ENCODE results near the gene AP3D1. TPM values are rescaled to one million over a fixed set of nuclear protein-coding genes. Genes with fewer than 3 reads are reported as not detected.

The AP3D1 gene
- total RNA-seq, 1 donor from 2014 or later = 115 TPM

DNA sequence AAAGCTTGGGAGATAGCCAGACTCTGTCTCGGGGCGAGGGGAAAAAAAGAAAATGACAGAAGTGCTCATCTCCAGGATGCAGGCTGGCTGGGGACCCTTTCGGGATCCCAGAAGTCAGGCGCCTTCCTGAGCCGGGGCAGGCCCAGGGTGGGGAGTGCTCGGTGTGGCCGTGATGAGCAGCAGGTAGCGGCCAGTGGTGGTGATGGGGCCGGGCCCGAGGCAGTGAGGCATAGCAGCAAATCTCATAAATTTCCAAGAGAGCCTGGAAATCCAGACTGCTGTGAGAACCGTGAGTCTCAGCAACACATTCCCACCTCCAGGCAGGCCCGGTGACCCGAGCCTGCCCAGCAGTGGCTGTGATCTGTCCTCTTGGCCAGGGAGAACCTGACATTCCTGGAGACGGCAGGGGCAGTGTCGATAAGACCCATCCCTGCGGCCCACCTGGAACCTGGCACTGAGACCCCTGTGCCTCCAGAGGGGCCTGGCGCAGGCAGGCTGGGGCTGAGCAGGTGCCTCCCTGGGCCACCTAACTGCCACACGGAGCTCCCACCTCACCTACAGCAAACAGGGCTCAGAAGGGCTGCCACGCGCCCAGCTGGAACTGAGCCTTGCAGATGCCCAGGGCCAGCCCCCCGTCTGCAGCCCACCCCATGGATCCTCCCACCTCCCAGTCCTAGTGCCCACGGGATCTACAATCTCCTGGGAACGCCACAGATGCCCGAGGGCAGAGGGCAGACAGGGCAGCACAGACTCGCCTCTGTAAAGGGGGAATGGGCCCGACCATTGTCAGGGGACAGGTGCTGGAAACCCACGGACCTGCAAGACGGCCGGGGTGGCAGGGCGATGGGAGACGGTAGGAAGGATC lies 31.2 kb downstream of the AP3D1 start:
- peaks cover 25% of the 10 kb centered on the region for H3K36me3 Mint-ChIP-seq
- H3K27ac Mint-ChIP-seq = no peak overlapping the region
- no peaks in the 10 kb centered on the region for H3K27me3 Mint-ChIP-seq (ENCODE audit: low read depth)
- TF ChIP-seq, protein P1, sequence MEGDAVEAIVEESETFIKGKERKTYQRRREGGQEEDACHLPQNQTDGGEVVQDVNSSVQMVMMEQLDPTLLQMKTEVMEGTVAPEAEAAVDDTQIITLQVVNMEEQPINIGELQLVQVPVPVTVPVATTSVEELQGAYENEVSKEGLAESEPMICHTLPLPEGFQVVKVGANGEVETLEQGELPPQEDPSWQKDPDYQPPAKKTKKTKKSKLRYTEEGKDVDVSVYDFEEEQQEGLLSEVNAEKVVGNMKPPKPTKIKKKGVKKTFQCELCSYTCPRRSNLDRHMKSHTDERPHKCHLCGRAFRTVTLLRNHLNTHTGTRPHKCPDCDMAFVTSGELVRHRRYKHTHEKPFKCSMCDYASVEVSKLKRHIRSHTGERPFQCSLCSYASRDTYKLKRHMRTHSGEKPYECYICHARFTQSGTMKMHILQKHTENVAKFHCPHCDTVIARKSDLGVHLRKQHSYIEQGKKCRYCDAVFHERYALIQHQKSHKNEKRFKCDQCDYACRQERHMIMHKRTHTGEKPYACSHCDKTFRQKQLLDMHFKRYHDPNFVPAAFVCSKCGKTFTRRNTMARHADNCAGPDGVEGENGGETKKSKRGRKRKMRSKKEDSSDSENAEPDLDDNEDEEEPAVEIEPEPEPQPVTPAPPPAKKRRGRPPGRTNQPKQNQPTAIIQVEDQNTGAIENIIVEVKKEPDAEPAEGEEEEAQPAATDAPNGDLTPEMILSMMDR (IDR thresholded peaks at IDR 0.05; ENCODE audit: unreplicated experiment) = no peak
- no peaks in the 10 kb centered on the region for H3K9me3 Mint-ChIP-seq
- no peaks in the 10 kb centered on the region for H3K4me1 Mint-ChIP-seq
- no peak overlapping the region for H3K4me3 Mint-ChIP-seq
- no peak for DNase-seq (ENCODE audit: low spot score in 2 of 2, unreplicated experiment in 2 of 2)

DNA sequence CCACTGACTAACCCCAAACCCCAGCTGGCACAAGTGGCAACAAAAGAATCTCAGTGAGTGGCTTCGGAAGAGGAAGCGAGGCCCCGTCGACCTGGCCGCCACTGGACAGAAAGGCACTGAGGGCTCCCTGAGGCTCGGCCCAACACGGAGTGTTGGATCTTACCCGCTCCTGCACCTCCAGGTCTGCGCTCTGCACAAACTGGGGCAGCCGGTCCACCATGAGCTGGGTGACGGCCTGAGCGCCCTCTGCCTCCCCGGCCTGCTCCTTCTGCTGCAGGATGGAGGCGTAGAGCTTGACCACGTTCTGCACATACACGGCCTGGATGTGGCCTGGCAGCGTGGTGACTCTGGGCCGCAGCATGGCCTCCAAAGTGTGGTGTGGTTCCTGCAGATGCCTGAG lies 32.9 kb downstream of the AP3D1 start:
- no peak overlapping the region for H3K4me3 Mint-ChIP-seq
- H3K4me1 Mint-ChIP-seq = no peaks in the 10 kb centered on the region
- TF ChIP-seq, protein P1 (IDR thresholded peaks at IDR 0.05; ENCODE audit: unreplicated experiment) = no peak
- H3K36me3 Mint-ChIP-seq = peaks cover 35% of the 10 kb centered on the region
- no peak overlapping the region for H3K27ac Mint-ChIP-seq
- no peaks in the 10 kb centered on the region for H3K9me3 Mint-ChIP-seq
- no peaks in the 10 kb centered on the region for H3K27me3 Mint-ChIP-seq (ENCODE audit: low read depth)
- DNase-seq (ENCODE audit: low spot score in 2 of 2, unreplicated experiment in 2 of 2) = no peak

DNA sequence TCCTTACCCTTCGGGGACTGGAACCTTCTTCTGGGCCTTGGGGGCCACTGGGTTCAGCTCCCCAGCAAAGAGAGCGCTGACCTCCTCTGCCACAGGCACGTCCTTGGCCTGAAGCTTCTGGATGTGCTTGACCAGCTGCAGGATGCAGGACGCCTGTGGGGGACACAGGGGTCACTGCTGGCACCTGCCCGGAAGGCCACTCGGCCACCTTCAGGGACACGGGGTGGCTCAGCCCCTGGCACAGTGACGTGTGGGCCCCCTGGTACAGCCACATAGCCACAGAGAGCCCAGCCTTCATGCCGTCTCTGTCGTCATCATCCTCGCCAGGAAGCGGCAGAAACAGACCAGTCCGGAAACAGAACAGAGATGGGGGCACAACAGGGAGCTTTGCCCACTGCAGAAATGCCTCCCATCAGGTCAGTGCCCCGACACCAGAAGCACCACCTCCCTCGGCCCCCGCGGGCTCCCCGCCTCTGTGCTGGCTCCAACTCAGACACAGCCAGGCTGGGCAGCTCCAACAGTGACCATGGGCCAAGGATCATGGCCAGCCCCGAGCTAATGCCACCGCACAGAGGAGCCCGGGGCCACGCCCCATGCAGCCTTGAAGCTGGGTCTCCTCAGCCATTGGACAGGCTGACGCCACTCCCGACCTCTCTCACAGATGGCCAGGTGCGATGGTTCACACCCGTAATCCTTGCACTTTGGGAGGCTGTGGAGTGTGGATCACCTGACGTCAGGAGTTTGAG lies 34.0 kb downstream of the AP3D1 start:
- DNase-seq (ENCODE audit: low spot score in 2 of 2, unreplicated experiment in 2 of 2) = no peak
- no peaks in the 10 kb centered on the region for H3K4me1 Mint-ChIP-seq
- no peaks in the 10 kb centered on the region for H3K9me3 Mint-ChIP-seq
- TF ChIP-seq, protein P1 (IDR thresholded peaks at IDR 0.05; ENCODE audit: unreplicated experiment) = no peak
- no peak overlapping the region for H3K27ac Mint-ChIP-seq
- no peak overlapping the region for H3K4me3 Mint-ChIP-seq
- no peaks in the 10 kb centered on the region for H3K27me3 Mint-ChIP-seq (ENCODE audit: low read depth)
- peaks cover 36% of the 10 kb centered on the region for H3K36me3 Mint-ChIP-seq

DNA sequence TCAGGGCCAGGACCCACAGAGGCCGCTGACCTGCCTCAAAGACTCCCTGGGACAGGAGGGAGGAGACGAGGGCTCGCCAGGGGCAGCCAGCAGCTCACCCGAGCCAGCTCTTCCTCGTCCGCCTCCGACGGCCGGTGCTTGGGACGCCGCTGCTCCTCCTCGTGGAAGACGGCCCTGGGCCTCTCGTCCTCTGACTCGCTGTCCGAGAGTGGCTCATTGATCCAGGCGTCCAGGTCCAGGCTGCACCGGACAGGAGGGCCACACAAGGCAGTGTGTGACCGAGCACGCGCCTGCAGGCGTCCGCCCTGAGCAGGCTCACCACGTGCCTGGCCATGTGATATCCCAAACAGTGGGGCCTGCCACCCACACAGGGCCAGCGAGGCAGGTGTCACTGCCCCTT lies 34.9 kb downstream of the AP3D1 start:
- Mint-ChIP-seq H3K27ac (no peak overlapping the region), H3K27me3 (ENCODE audit: low read depth) (no peaks in the 10 kb centered on the region), H3K36me3 (peaks cover 39% of the 10 kb centered on the region), H3K9me3 (no peaks in the 10 kb centered on the region), H3K4me3 (no peak overlapping the region), H3K4me1 (no peaks in the 10 kb centered on the region)
- TF ChIP-seq, protein P1 (IDR thresholded peaks at IDR 0.05; ENCODE audit: unreplicated experiment) = no peak
- no peak for DNase-seq (ENCODE audit: low spot score in 2 of 2, unreplicated experiment in 2 of 2)

DNA sequence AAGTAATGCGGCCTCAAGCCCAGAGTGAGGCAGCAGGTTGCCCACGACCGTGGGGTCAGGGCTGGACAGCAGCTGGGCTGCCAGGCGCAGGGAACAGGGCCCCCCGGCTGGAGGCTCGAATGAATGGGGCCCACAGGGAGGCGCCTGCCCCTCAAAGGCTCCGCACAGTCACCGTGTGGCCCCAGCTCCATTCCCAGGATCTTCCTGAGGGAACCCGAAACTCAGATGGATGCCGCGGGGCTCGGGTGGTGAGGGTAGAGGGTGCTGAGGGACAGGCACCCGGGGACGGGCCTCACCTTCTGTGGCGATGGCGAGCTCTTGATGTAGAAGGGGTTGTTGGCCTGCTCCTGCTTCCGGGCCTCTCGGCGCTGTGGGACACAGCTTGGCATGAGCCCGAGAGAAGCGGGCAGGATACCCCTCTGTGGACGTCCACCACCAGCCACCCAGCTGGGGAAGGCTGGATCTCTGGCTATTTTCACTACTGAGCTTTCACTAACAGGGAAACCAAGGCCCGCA lies 35.4 kb downstream of the AP3D1 start:
- peaks cover 34% of the 10 kb centered on the region for H3K36me3 Mint-ChIP-seq
- H3K4me1 Mint-ChIP-seq = no peaks in the 10 kb centered on the region
- no peak overlapping the region for H3K4me3 Mint-ChIP-seq
- no peaks in the 10 kb centered on the region for H3K9me3 Mint-ChIP-seq
- H3K27ac Mint-ChIP-seq = no peak overlapping the region
- no peak for DNase-seq (ENCODE audit: low spot score in 2 of 2, unreplicated experiment in 2 of 2)
- H3K27me3 Mint-ChIP-seq (ENCODE audit: low read depth) = no peaks in the 10 kb centered on the region
- TF ChIP-seq, protein P1 (IDR thresholded peaks at IDR 0.05; ENCODE audit: unreplicated experiment) = no peak

Measured in mesothelial cell of epicardium (in vitro differentiated cells).